WERI-Rb-1 (cell line): ENCODE data around the gene ABCA7.

Experiments
- DNase-seq: peaks from one replicate; pipeline ENCODE4 v3.0.0-alpha.2; 2020
- H3K27ac ChIP-seq: fragments of 250-450 bp; sonication (Bioruptor Pico); 2 replicates; pipeline ENCODE4 v1.5.1; 2020; ENCODE audit warnings: mild to moderate bottlenecking, moderate library complexity
- H3K27me3 ChIP-seq: fragments of 250-450 bp; sonication (Bioruptor Pico); 2 replicates; pipeline ENCODE4 v1.5.1; 2021; ENCODE audit warnings: mild to moderate bottlenecking, low read depth, moderate library complexity; ENCODE audit not compliant: insufficient read depth, severe bottlenecking
- H3K36me3 ChIP-seq: fragments of 250-450 bp; sonication (Bioruptor Pico); 2 replicates; pipeline ENCODE4 v1.5.1; 2020; ENCODE audit warnings: mild to moderate bottlenecking, moderate library complexity
- H3K4me3 ChIP-seq: 2 replicates; pipeline ENCODE4 v1.5.1; 2011; ENCODE audit warnings: low read depth, mild to moderate bottlenecking, control low read depth, low read length
- H3K9me3 ChIP-seq: fragments of 250-450 bp; sonication (Bioruptor Pico); 2 replicates; pipeline ENCODE4 v1.5.1; 2021; ENCODE audit warnings: mild to moderate bottlenecking, moderate library complexity; ENCODE audit not compliant: severe bottlenecking
- CTCF ChIP-seq: IDR thresholded peaks from 2 replicates; pipeline ENCODE4 v1.5.1; 2011; ENCODE audit warnings: low read depth, mild to moderate bottlenecking, control low read depth, inconsistent platforms, low read length

ABCA7 gene

GRCh38 chr19:1106841-1107660 lies 67.1 kb downstream of the ABCA7 start:
- DNase-seq = peak; percentile 74

GRCh38 chr19:1107661-1108261 lies 67.9 kb downstream of the ABCA7 start:
- Histone ChIP-seq H3K27me3 (no peaks in the 10 kb centered on the region), H3K4me3 (no peak overlapping the region), H3K27ac (peak overlapping the region; percentile 8; the same call in 1 of the 2 replicates), H3K9me3 (no peaks in the 10 kb centered on the region), H3K36me3 (peaks cover 35% of the 10 kb centered on the region)
- TF ChIP-seq CTCF = no peak
- no peak for DNase-seq

More at GRCh38 chr19:1106841-1107660, 67.1 kb downstream of the ABCA7 start:
- Histone ChIP-seq H3K27me3 (no peaks in the 10 kb centered on the region), H3K36me3 (peaks cover 35% of the 10 kb centered on the region), H3K4me3 (no peak overlapping the region), H3K27ac (peak overlapping the region; percentile 29), H3K9me3 (no peaks in the 10 kb centered on the region)
- TF ChIP-seq CTCF = peak; percentile 36; the same call in 1 of the 2 replicates

GRCh38 chr19:1108291-1109031 lies 68.6 kb downstream of the ABCA7 start:
- Histone ChIP-seq H3K27me3 (no peaks in the 10 kb centered on the region), H3K27ac (no peak overlapping the region), H3K4me3 (no peak overlapping the region), H3K9me3 (no peaks in the 10 kb centered on the region), H3K36me3 (peaks cover 35% of the 10 kb centered on the region)
- DNase-seq = no peak
- no peak for TF ChIP-seq CTCF

- no peak overlapping the region for H3K27ac ChIP-seq
- H3K36me3 ChIP-seq = peaks cover 38% of the 10 kb centered on the region
- no peaks in the 10 kb centered on the region for H3K9me3 ChIP-seq
- no peak for TF ChIP-seq CTCF
- no peak for DNase-seq
- no peak overlapping the region for H3K4me3 ChIP-seq
- no peaks in the 10 kb centered on the region for H3K27me3 ChIP-seq
Measured at GRCh38 chr19:1109032-1109551, 69.2 kb downstream of the ABCA7 start.

GRCh38 chr19:1109697-1110671 lies 70.1 kb downstream of the ABCA7 start:
- no peak overlapping the region for H3K4me3 ChIP-seq
- H3K27me3 ChIP-seq = no peaks in the 10 kb centered on the region
- peaks cover 38% of the 10 kb centered on the region for H3K36me3 ChIP-seq
- no peak for DNase-seq
- H3K9me3 ChIP-seq = no peaks in the 10 kb centered on the region
- H3K27ac ChIP-seq = no peak overlapping the region
- TF ChIP-seq CTCF = no peak
